ENCODE results near the gene USP36.

- no peak for TF ChIP-seq CTCF (optimal IDR thresholded peaks at IDR 0.05 in 1 of 3, IDR thresholded peaks at IDR 0.05 in 1 of 3, conservative IDR thresholded peaks at IDR 0.05 in 1 of 3; ENCODE audit: extremely low read depth in 1 of 3, insufficient read depth in 2 of 3, low read length in 3 of 3)
- no peak for TF ChIP-seq EZH2 (IDR thresholded peaks at IDR 0.05; ENCODE audit: low read length)
Observed at GRCh38 chr17:78853926-78854394, 13.3 kb upstream of the USP36 start.
